ENCODE measurements around the gene ITPR2. TPM values are rescaled to one million over a fixed set of nuclear protein-coding genes. Genes with fewer than 3 reads are reported as not detected.
A peak's percentile ranks its signal among the peaks of the same experiment; 100 is the strongest.

The ITPR2 gene
- polyA plus RNA-seq, 1 of the 3 experiments (the other 2 are of a cell fraction), result 2.3 TPM

DNA sequence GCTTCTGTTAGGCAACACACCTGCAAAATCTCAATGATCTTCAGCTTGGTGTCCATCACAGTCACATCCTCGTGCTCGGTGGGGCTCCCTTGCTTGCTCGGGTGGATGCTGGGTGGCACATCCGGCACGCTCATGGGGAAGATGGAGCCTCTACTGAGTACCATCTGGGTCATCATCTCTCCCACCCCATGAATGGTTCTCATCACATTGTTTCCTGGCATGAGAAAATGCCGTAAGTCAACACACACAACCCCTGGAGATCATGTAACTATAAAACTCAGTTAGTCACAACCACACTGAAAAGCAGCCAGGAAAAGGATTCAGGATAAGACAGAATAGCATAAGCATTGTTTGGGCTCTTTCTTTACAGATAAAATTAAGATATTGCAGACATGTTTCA lies 201.1 kb downstream of the ITPR2 start:
- H3K9me3 ChIP-seq, result no peaks in the 10 kb centered on the region
- no peaks in the 10 kb centered on the region for H3K27me3 ChIP-seq (ENCODE audit: insufficient read depth)
- CTCF ChIA-PET, result interaction anchor here (1.2 to 1.8 kb wide), 4 partner anchors 12 to 70 kb away, joined by 3 to 6 read pairs (median 4); no protein-coding TSS in a partner anchor
- no peak overlapping the region for H3K4me2 ChIP-seq
- TF ChIP-seq JUND (IDR thresholded peaks at IDR 0.05), result no peak
- TF ChIP-seq TCF12 (IDR thresholded peaks at IDR 0.05), result 0 out of 2 replicates have a peak, but pooled peaks have one; percentile 26
- TF ChIP-seq TEAD4 (IDR thresholded peaks at IDR 0.05; ENCODE audit: borderline replicate concordance, insufficient read depth), result no peak
- no peak for TF ChIP-seq ELF1 (IDR thresholded peaks at IDR 0.05)
- TF ChIP-seq GATA2 (CRISPR knock-in tag; IDR thresholded peaks at IDR 0.05), result no peak
- TF ChIP-seq CTCF (IDR thresholded peaks at IDR 0.05), result no peak
- H3K4me3 ChIP-seq (ENCODE audit: low read depth in 2 of 2, low read length in 1 of 2), result no peak overlapping the region
- H3K9ac ChIP-seq, result no peak overlapping the region
- peaks cover 0 to 7% of the 10 kb centered on the region in 2 experiments for H3K36me3 ChIP-seq (replicated peaks in 1 of 2; ENCODE audit: control insufficient read depth in 1 of 2, insufficient read depth in 2 of 2, low read length in 1 of 2)
- no peaks in the 10 kb centered on the region for H4K20me1 ChIP-seq (ENCODE audit: insufficient read depth)
- H2AFZ ChIP-seq (ENCODE audit: low read depth), result no peak overlapping the region
- H3K9me2 ChIP-seq, result no peaks in the 10 kb centered on the region
- POLR2A ChIA-PET, result no interaction called here
- DNase-seq, result no peak
- WGBS (ENCODE audit: low lambda C conversion rate), result 86% methylated on average over 6 of the region's 6 CpGs
- peaks cover 9 to 51% of the 10 kb centered on the region in 2 experiments for H3K4me1 ChIP-seq (ENCODE audit: control insufficient read depth in 1 of 2, insufficient read depth in 2 of 2, low read depth in 1 of 2, low read length in 1 of 2)
- H3K79me2 ChIP-seq (ENCODE audit: insufficient read depth), result no peaks in the 10 kb centered on the region
- H3F3A ChIP-seq (replicated peaks; ENCODE audit: insufficient read depth), result peaks cover 48% of the 10 kb centered on the region
- peak overlapping the region in 1 of 2 experiments; percentile 84; a peak in 2 of 4 replicates for H3K27ac ChIP-seq (ENCODE audit: low read depth in 2 of 2, low read length in 1 of 2)

DNA sequence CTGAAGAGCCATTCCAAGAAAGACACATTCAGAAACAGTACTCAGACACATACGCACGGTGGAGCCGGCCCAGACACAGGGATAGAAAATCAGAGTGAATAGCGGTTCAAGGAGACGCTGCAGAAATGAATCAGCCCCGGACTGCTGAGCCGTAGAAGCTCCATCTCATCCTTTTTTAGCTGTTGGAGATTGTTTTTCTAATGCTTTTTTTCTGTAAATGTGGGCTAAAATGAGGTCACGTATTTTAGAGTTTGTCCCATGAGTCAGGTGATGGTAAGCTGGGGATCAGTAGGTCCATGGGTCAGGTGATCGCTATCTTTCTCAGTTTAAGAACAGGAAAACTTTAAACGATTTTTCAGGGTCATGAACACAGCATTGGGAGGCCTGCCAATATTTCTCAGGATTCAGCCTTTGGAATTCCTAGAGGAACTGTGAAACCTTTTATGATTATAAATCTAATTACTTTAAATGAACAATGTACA lies 202.4 kb downstream of the ITPR2 start:
- no peak for DNase-seq
- Histone ChIP-seq H2AFZ (ENCODE audit: low read depth) (no peak overlapping the region), H3K9ac (peak overlapping the region; percentile 72), H3K27me3 (ENCODE audit: insufficient read depth) (no peaks in the 10 kb centered on the region), H3K9me3 (no peaks in the 10 kb centered on the region), H3K4me2 (peak overlapping the region; percentile 61), H3K79me2 (ENCODE audit: insufficient read depth) (no peaks in the 10 kb centered on the region), H3K4me3 (ENCODE audit: low read depth in 2 of 2, low read length in 1 of 2) (peak overlapping the region; percentile 21 to 43; a peak in 2 of 4 replicates), H3K36me3 (replicated peaks in 1 of 2; ENCODE audit: control insufficient read depth in 1 of 2, insufficient read depth in 2 of 2, low read length in 1 of 2) (peaks cover 0 to 7% of the 10 kb centered on the region in 2 experiments), H3K27ac (ENCODE audit: low read depth in 2 of 2, low read length in 1 of 2) (peak overlapping the region; percentile 54 to 84; a peak in 3 of 4 replicates), H3F3A (replicated peaks; ENCODE audit: insufficient read depth) (peaks cover 48% of the 10 kb centered on the region), H3K9me2 (no peaks in the 10 kb centered on the region), H4K20me1 (ENCODE audit: insufficient read depth) (no peaks in the 10 kb centered on the region), H3K4me1 (ENCODE audit: control insufficient read depth in 1 of 2, insufficient read depth in 2 of 2, low read depth in 1 of 2, low read length in 1 of 2) (peaks cover 9 to 51% of the 10 kb centered on the region in 2 experiments)
- WGBS (ENCODE audit: low lambda C conversion rate), result 9% methylated on average over 10 of the region's 10 CpGs
- POLR2A ChIA-PET, result no interaction called here
- CTCF ChIA-PET, result interaction anchor here (1.0 to 2.2 kb wide), 7 partner anchors 11 to 512 kb away, joined by 3 to 6 read pairs (median 4); no protein-coding TSS in a partner anchor
- TF ChIP-seq REST (IDR thresholded peaks at IDR 0.05; ENCODE audit: low read depth, low read length), result no peak
- no peak for TF ChIP-seq RFX5 (IDR thresholded peaks at IDR 0.05; ENCODE audit: low read length)
- peak; percentile 64 for TF ChIP-seq TCF12 (IDR thresholded peaks at IDR 0.05)
- TF ChIP-seq, protein P1, sequence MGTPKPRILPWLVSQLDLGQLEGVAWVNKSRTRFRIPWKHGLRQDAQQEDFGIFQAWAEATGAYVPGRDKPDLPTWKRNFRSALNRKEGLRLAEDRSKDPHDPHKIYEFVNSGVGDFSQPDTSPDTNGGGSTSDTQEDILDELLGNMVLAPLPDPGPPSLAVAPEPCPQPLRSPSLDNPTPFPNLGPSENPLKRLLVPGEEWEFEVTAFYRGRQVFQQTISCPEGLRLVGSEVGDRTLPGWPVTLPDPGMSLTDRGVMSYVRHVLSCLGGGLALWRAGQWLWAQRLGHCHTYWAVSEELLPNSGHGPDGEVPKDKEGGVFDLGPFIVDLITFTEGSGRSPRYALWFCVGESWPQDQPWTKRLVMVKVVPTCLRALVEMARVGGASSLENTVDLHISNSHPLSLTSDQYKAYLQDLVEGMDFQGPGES (IDR thresholded peaks at IDR 0.05; ENCODE audit: low read depth, low read length), result no peak
- no peak for TF ChIP-seq CTCF (IDR thresholded peaks at IDR 0.05)
- TF ChIP-seq RAD21 (IDR thresholded peaks at IDR 0.05; ENCODE audit: low read length), result no peak
- no peak for TF ChIP-seq GABPA (IDR thresholded peaks at IDR 0.05; ENCODE audit: low read depth)
- no peak for TF ChIP-seq CHD2 (IDR thresholded peaks at IDR 0.05; ENCODE audit: low read length, partially characterized antibody)
- peak; percentile 67 for TF ChIP-seq NFIC (IDR thresholded peaks at IDR 0.05; ENCODE audit: borderline replicate concordance)
- peak; percentile 66; the same call in 1 of the 2 replicates for TF ChIP-seq USF1 (IDR thresholded peaks at IDR 0.05; ENCODE audit: borderline replicate concordance, low read depth)
- no peak for TF ChIP-seq MXI1 (IDR thresholded peaks at IDR 0.05; ENCODE audit: low read depth, low read length)
- peak; percentile 44; the same call in 1 of the 2 replicates for TF ChIP-seq TEAD4 (IDR thresholded peaks at IDR 0.05; ENCODE audit: borderline replicate concordance, insufficient read depth)
- TF ChIP-seq JUND (IDR thresholded peaks at IDR 0.05), result peak; percentile 48
- TF ChIP-seq FOSL2 (IDR thresholded peaks at IDR 0.05; ENCODE audit: borderline replicate concordance, low read depth), result peak; percentile 70
- TF ChIP-seq RXRA (IDR thresholded peaks at IDR 0.05; ENCODE audit: borderline replicate concordance, low read depth), result peak; percentile 94
